NCI-H1105 treated with DMSO at 0.1 percent for 48 hours (cell line): ENCODE data around the gene KCNAB1.
"Not testable (repeated sequence)": the region's sequence is repeated elsewhere in the genome, so short reads cannot be mapped to it uniquely, and the experiment has no call there.

Experiments used
- DNase-seq: peaks from one replicate; lab custom pipeline; 2025; lab: John Stamatoyannopoulos, UW

KCNAB1 gene

DNA sequence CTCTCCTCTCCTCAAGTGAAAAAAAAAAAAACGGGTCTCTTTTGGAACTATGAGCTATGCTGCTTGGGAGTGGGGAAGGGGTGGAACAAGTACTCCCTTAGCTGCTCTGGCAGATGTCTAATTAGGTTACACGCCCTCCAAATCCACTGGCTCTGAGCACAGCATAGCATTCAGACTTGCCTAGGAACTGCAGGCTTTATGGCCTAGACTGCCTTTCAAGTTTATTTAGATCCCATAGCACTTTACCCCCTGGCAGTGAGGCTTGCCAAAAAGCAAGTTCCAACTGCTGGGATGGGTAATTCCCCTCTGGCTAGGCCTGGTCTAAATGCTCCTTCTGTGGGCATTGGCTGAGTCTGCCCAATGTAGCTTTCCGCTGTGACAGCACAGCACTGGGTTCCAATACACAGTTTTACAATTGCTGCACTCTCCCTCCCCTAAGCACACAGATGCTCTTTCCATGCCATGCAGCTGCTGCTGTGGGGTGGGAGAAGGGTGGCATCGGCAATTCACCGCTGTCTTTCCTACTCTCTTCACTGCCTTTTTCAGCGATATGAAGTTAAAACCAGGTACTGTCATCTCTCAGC, 152.8 kb downstream of the KCNAB1 start:
- DNase-seq = no peak

DNA sequence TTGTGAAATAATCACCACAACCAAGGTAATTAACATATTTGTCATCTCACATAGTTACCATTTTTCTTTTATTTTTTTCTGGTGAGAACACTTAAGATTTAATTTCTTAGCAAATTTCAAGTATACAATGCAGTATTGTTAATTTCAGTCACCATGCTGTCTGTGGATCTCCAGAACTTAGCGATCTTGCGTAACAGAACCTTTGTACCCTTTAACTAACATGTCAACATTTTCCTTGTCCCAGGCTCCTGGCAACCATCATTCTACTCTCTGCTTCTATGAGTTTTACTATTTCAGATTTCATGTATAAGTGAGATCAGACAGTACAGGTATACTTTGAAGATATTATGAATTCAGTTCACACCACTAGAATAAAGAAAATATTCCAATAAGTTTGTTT, 154.4 kb downstream of the KCNAB1 start:
- DNase-seq = no peak

- DNase-seq = not testable (repeated sequence)
These were observed 164.3 kb downstream of the KCNAB1 start for GRCh38 chr3:156284637-156285036.

DNA sequence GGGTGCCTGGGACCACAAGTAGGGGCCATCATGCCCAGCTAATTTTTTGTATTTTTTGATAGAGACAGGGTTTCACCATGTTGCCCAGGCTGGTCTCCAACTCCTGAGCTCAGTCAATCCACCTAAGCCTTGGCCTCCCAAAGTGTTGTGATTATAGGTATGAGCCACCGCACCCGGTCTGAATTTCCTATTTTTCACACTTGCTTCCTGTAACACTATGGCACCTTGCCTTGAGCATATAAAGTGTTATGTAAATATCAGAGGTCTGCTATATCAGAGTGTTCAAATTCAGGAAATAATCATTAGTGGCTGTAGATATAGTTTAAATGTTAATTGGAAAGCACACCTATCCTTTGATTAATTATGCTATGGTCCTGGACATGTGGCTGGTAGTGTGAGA, 165.2 kb downstream of the KCNAB1 start:
- DNase-seq = no peak

GRCh38 chr3:156290924-156291271, 170.5 kb downstream of the KCNAB1 start:
- peak; percentile 28 for DNase-seq

DNA sequence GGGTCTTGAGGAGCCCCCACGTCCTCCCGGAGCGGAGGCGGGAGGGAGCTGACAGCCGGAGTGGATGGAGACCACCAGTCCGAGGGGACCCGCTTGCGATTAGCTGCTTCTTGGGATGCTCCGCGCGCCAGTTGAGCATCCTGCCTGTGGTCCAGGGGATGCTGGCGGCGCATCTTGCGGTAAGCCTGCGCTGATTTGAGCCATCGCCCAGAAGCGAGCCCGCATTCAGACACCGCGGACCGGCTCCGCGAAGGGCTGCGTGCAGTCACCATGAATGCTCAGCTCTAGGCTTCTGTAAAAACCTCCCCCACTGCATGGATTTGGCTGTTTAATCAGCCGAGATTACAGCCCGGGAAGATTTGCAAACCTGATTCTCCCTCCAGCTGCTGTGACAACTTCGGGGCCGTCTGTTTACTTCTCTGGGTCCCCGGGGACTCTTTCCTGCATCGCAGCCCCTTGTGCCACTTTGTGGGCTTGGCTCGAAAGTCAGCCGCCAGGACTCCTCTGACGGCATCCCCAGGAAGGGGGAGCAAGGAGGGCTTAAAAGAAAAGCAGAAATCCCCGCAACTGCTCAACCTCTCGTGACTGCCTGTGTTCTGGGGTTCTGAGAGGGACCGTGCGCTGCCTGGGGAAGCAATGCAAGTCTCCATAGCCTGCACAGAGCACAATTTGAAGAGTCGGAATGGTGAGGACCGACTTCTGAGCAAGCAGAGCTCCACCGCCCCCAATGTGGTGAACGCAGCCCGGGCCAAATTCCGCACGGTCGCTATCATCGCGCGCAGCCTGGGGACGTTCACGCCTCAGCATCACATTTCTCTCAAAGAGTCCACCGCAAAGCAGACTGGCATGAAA, 171.1 kb downstream of the KCNAB1 start:
- DNase-seq = peak; percentile 58

- DNase-seq = no peak
These were observed 173.2 kb downstream of the KCNAB1 start for GRCh38 chr3:156293566-156293965.

- no peak for DNase-seq
These were observed 177.2 kb downstream of the KCNAB1 start for GRCh38 chr3:156297582-156297981.

- DNase-seq = no peak
These were observed 177.6 kb downstream of the KCNAB1 start for GRCh38 chr3:156298014-156298413.

DNA sequence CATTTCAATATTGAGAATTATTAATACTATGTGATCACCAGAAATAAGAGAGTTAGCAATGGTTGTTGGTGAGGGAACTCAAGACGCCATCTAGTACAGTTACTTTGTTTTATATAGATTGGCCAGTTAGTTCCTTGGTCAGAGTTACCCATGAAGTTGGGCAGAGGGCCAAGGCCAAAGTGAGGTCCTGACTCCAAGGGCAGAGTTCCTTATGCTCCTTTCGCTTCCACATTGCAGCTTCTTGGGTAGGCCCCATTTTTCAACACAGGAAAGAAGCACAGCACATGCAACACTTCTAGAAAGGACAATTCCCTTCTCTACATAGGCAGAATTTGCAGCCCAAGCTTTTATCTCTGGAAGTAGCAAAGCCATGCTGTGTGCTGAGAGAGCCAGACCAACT, 178.6 kb downstream of the KCNAB1 start:
- DNase-seq = no peak

GRCh38 chr3:156299569-156299968, 179.2 kb downstream of the KCNAB1 start:
- no peak for DNase-seq

- DNase-seq = no peak
These were observed 180.0 kb downstream of the KCNAB1 start for GRCh38 chr3:156300371-156300770.

GRCh38 chr3:156300929-156301840, 180.8 kb downstream of the KCNAB1 start:
- DNase-seq = no peak

DNA sequence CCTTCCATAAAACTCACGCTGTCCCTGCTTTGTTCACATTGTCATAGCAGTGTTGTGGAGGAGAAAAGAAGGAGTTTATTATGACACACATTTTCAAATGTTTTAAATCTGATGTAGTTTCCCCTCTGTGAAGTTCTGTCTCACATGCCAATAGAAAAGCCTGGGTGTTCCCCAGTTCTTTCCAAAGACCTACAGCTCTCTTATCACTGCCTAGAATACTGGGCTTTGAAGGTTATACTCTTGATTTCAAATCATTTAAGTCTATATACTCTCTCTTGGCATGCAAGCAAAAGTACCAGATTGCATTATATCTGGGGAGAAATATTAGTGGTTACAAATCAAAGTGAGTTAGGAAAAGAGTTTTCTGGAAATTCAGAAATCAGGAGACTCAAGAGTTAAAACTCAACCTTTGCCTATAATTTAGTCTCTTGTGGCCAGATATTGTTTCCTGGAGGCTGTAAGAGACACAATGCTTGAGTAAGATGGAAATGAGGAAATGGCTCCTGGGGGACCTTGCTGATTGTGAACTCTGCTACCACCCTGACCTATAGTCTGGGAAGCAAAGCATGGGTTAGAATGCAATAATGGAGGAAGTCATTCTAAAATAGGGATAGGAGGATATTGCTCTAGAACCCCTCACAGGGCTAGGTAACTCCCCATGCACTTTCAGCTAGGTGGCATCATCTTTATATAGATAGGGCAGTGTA, 182.8 kb downstream of the KCNAB1 start:
- DNase-seq = no peak

- no peak for DNase-seq
These were observed 184.0 kb downstream of the KCNAB1 start for GRCh38 chr3:156304406-156304805.

- no peak for DNase-seq
These were observed 185.3 kb downstream of the KCNAB1 start for GRCh38 chr3:156305672-156306071.

DNA sequence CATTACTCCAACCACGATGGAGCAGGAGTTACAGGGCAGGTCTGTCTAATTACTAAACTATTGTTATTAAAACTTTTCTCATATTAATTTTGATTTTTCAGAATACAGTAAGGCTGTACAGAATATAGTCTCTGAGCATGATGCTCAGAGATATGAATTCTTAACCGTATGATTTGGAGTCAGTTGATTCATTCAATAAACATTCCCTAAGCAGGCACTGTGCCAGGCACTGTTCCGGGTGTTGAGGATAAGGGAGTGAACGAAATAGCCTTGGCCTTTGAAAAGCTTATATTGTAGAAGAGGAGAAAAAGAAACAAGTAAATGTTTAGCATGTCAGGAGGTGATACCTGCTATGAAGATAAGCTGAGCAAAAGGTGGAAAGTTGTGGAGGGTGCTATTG, 187.3 kb downstream of the KCNAB1 start:
- no peak for DNase-seq

GRCh38 chr3:156311431-156311830, 191.1 kb downstream of the KCNAB1 start:
- DNase-seq = no peak

DNA sequence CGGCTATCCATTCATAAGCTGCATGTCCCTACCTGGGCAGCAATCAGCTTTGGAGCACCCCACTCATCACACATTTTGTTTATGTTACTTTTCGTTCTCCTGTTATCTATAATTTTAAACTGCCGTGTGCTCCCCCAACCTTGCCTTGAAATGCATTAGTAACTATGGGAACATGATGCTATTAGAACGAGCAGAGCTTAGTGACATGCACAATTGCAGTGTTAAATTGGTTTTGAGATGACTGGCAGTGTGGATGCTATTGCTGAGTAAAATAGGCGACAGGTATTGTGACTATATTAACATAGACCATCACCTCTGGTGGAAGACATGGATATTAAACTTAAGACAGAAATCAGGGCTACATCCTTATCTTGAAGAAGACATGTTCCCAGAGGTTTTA, 191.6 kb downstream of the KCNAB1 start:
- no peak for DNase-seq

GRCh38 chr3:156316076-156316475, 195.7 kb downstream of the KCNAB1 start:
- no peak for DNase-seq

- DNase-seq = no peak
These were observed 197.2 kb downstream of the KCNAB1 start for GRCh38 chr3:156317462-156318074.

DNA sequence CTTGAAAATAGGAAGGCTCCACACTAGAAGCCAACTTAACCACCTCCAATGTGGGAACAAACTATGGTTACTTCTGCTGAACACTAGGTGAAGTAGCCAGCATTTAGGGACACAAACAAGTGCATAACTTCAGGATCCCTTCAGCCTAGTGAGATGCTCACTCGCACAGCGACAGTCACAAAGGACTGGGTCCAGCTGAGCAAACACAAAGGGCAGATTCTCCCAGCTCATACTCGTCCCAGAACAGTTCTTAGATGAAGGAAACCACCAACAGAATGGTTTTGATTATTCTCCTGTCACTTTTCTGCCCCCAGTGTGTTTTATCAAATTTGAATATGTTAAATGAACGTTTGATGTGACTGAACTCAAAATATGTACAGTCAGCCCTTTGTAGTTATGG, 201.6 kb downstream of the KCNAB1 start:
- no peak for DNase-seq
